Skeletal muscle tissue (tissue), 4 donors: ENCODE data around the gene SNX20. TPM values are rescaled to one million over a fixed set of nuclear protein-coding genes. Genes with fewer than 3 reads are reported as not detected.

ENCODE experiments used
- H3K27ac ChIP-seq: one replicate; pipeline ENCODE4 v1.7.0; 2013; ENCODE audit warnings: mild to moderate bottlenecking, low read depth, low read length, inconsistent platforms
- H3K27me3 ChIP-seq, 3 donors: one replicate each; pipeline ENCODE4 v1.7.0; 2013; ENCODE audit warnings: low read length in 3 of 3; ENCODE audit not compliant: control insufficient read depth in 3 of 3, insufficient read depth in 3 of 3
- H3K36me3 ChIP-seq, 3 donors: one replicate each; pipeline ENCODE4 v1.7.0; 2013; ENCODE audit warnings: low read length in 3 of 3; ENCODE audit not compliant: control insufficient read depth in 3 of 3, insufficient read depth in 3 of 3
- H3K4me1 ChIP-seq, 3 donors: one replicate each; pipeline ENCODE4 v1.7.0; 2013; ENCODE audit warnings: low read length in 3 of 3, mild to moderate bottlenecking in 3 of 3; ENCODE audit not compliant: control insufficient read depth in 3 of 3, insufficient read depth in 3 of 3
- H3K4me3 ChIP-seq, 3 donors: one replicate each; pipeline ENCODE4 v1.7.0; 2013; ENCODE audit warnings: low read length in 3 of 3
- H3K9ac ChIP-seq, 3 donors: one replicate each; pipeline ENCODE4 v1.7.0; 2013; ENCODE audit warnings: low read length in 3 of 3, mild to moderate bottlenecking in 3 of 3, moderate library complexity in 2 of 3, low read depth in 1 of 3
- H3K9me3 ChIP-seq, 3 donors: one replicate each; pipeline ENCODE4 v1.7.0; 2013; ENCODE audit warnings: low read length in 3 of 3; ENCODE audit not compliant: control insufficient read depth in 3 of 3
- total RNA-seq: library from RNA; depleted of rRNA; stranded (reverse); fragments of >200 nt; gene quantifications from one replicate; pipeline ENCODE4 v1.2.3, GENCODE V29; 2014
- donor health status: Osteomylitis.

The SNX20 gene
- total RNA-seq, 1 donor from 2014 or later, result 1.0 TPM

DNA sequence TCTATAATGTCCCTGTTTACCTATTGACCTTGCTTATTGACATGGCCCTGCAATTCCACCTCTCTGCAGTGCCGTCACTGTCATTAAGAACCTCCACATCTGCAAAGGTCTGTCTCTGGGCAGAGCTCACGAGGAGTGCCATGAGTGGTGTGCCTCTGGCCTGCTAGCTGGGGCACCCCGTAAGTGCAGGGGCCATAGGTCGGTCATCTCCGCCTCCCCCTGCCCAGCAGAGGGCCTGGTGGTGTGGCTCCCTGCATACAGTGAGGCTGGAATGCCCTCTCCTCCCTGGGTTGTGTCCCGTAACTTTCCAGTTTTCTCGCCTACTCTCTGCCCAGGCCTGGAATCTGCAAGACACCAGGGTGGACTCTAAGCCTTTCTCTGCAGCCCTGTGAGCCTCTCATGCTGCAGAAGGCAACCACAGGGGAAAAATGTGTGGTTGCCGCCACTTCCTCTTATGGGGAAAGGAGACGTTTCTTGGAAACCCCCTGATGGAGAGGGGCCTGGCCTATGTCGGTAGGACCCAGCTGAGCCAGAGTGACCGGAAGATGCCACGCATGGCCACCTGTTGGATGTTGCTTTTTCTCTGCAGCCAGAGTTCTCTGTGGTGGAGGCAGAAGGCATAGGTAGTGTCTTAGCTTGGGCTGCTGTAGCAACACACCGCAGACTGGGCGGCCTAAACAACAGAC is 2.7 kb upstream of the SNX20 start:
- Histone ChIP-seq H3K27ac (no peak overlapping the region), H3K4me1 (peaks cover 0 to 23% (median 2%) of the 10 kb centered on the region in 3 donors)

GRCh38 chr16:50680556-50680893 is 587 bp downstream of the SNX20 start:
- peak overlapping the region in 1 of 3 donors; percentile 43 for H3K4me3 ChIP-seq
- H3K36me3 ChIP-seq, result no peaks in the 10 kb centered on the region
- no peak overlapping the region for H3K9ac ChIP-seq
- H3K9me3 ChIP-seq, result no peaks in the 10 kb centered on the region
- no peak overlapping the region for H3K27ac ChIP-seq
- H3K4me1 ChIP-seq, result peaks cover 0 to 17% (median 2%) of the 10 kb centered on the region in 3 donors
- H3K27me3 ChIP-seq, result peaks cover 0 to 3% (median 0%) of the 10 kb centered on the region in 3 donors

More for the DNA sequence above, 2.7 kb upstream of the SNX20 start:
- Histone ChIP-seq H3K27me3 (peaks cover 0 to 3% (median 0%) of the 10 kb centered on the region in 3 donors), H3K9me3 (no peaks in the 10 kb centered on the region), H3K9ac (no peak overlapping the region), H3K4me3 (no peak overlapping the region), H3K36me3 (no peaks in the 10 kb centered on the region)

DNA sequence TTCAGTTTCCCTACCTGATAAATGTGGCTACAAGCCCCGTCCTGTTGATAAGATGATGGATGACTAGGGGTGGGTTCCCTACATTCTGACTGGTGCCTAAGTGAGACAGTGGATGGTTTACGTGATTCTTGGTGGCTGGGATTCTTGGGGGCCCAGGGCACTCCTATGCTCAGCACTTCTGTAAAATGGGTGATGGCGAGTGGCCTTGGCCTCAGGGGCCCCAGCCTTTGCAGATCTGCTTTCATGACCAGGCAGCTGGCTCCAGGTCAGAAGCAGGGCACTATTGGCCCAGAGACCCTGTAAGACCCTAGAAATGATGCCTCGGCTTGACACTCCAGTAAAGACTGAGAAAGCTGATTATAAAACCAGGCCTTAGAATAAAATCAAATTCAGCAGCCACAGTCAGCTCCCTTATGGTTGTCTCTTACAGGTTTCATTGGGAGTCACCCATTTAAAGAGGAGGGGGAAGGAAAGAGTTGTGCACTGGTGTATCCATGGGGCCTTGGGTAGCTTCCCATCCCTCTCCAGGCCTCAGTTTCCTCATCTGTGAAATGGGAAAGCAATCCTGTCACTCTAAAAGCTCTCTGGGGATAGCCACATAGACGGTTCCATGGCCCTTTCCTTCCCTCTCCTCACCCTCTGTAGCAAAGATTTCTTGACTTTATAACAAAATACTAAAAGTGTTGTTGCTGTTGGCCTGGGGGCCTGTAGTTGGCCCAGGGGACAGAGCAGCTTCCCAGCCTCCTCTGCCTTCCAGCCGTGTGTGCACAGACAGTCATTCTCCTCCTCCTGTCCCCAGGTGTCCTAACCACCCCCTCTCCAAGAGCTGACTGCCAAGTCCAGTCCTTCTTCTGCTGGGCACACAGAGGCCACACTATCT is 1.2 kb downstream of the SNX20 start:
- Histone ChIP-seq H3K9me3 (no peaks in the 10 kb centered on the region), H3K27me3 (peaks cover 0 to 3% (median under 1%) of the 10 kb centered on the region in 3 donors), H3K27ac (no peak overlapping the region), H3K36me3 (no peaks in the 10 kb centered on the region), H3K9ac (no peak overlapping the region), H3K4me3 (peak overlapping the region in 1 of 3 donors; percentile 43), H3K4me1 (peaks cover 0 to 11% (median 2%) of the 10 kb centered on the region in 3 donors)

DNA sequence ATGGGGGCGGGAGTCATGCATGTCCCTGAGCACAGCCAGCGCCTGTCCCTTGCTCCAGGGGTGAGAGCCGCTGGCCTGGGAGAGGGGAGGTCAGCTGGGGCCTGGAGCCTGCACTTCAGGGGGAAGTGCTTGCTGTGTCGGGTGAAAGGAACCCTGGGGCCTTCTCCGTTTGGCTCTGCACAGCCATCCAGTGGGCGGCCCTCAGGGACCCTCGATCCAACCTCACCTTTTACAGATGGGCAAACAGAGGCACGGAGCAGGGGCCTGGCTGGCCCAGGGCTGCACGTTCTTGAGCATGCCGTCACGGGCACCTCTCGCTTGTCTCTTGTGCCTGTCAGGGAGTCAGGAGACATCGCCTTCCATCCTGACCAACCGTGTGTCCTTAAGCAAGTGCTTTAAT is 1.8 kb downstream of the SNX20 start:
- no peak overlapping the region for H3K4me3 ChIP-seq
- no peaks in the 10 kb centered on the region for H3K36me3 ChIP-seq
- H3K27ac ChIP-seq, result no peak overlapping the region
- no peaks in the 10 kb centered on the region for H3K9me3 ChIP-seq
- H3K4me1 ChIP-seq, result peaks cover 0 to 5% (median 2%) of the 10 kb centered on the region in 3 donors
- H3K9ac ChIP-seq, result no peak overlapping the region
- peaks cover 0 to 6% (median 3%) of the 10 kb centered on the region in 3 donors for H3K27me3 ChIP-seq

GRCh38 chr16:50678531-50678930 is 2.6 kb downstream of the SNX20 start:
- H3K4me1 ChIP-seq, result peaks cover 0 to 2% (median 2%) of the 10 kb centered on the region in 3 donors
- no peaks in the 10 kb centered on the region for H3K9me3 ChIP-seq
- H3K27me3 ChIP-seq, result peaks cover 0 to 9% (median 4%) of the 10 kb centered on the region in 3 donors
- H3K9ac ChIP-seq, result no peak overlapping the region
- H3K36me3 ChIP-seq, result no peaks in the 10 kb centered on the region
- no peak overlapping the region for H3K27ac ChIP-seq
- H3K4me3 ChIP-seq, result no peak overlapping the region

- Histone ChIP-seq H3K27ac (no peak overlapping the region), H3K36me3 (no peaks in the 10 kb centered on the region), H3K9ac (peak overlapping the region in 1 of 3 donors; percentile 16), H3K27me3 (peaks cover 0 to 10% (median 6%) of the 10 kb centered on the region in 3 donors), H3K4me3 (no peak overlapping the region), H3K9me3 (no peaks in the 10 kb centered on the region), H3K4me1 (peaks cover 0 to 2% (median 0%) of the 10 kb centered on the region in 3 donors)
Observed at GRCh38 chr16:50677351-50677750, 3.8 kb downstream of the SNX20 start.

- no peak overlapping the region for H3K4me3 ChIP-seq
- H3K27me3 ChIP-seq, result peaks cover 0 to 10% (median 6%) of the 10 kb centered on the region in 3 donors
- H3K4me1 ChIP-seq, result peaks cover 0 to 2% (median 0%) of the 10 kb centered on the region in 3 donors
- peak overlapping the region in 1 of 3 donors; percentile 16 for H3K9ac ChIP-seq
- H3K27ac ChIP-seq, result no peak overlapping the region
- no peaks in the 10 kb centered on the region for H3K36me3 ChIP-seq
- H3K9me3 ChIP-seq, result peaks cover 1 to 3% (median 3%) of the 10 kb centered on the region in 3 donors
Observed at GRCh38 chr16:50676684-50677225, 4.4 kb downstream of the SNX20 start.

DNA sequence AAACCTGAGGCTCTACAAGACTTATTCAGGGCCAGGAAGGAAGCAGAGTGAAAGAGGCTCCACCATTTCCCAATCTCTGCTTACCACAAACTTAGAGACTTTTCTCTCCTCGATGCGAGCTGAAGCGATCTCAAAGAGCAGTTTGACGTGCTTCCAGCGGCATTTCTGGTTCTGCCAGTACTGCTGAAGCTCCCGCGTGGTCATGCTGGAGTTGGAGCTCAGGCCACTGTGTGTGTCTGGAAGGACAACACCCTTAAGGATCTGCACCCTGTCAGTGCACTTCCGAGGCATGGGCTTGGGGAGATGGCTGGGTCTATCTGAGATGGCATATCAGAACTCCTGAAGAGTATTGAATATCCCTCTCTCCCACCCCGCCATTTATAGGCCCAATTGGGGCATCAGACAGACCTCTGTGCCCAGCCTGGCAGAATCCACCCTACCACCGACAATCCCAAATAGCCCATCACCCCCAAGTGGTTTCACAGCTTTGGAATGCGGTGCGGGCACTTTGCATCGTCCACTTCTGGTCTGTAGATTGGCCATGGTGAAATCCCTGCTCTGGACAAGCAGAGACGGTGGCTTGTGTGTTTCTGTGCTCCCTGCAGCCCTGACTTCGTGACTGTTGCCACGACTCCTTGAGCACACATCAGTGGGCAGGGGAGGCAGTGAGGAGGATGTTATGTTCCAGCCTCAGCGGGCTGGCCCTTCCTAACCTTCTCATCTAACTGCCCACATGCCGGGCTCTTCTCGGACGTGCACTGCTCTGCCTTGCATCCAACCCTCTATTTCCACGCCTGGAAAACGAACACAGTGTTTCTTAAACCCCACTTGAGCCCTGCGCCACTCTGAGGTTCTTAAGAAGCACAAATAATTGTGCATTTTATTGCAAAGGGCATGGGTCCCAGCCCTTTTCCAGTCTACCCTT is 5.2 kb downstream of the SNX20 start:
- Histone ChIP-seq H3K4me3 (no peak overlapping the region), H3K9ac (no peak overlapping the region), H3K36me3 (no peaks in the 10 kb centered on the region), H3K27ac (no peak overlapping the region), H3K27me3 (peaks cover 0 to 10% (median 3%) of the 10 kb centered on the region in 3 donors), H3K9me3 (peaks cover 3 to 5% (median 4%) of the 10 kb centered on the region in 3 donors), H3K4me1 (peaks cover 0 to 2% (median 0%) of the 10 kb centered on the region in 3 donors)

DNA sequence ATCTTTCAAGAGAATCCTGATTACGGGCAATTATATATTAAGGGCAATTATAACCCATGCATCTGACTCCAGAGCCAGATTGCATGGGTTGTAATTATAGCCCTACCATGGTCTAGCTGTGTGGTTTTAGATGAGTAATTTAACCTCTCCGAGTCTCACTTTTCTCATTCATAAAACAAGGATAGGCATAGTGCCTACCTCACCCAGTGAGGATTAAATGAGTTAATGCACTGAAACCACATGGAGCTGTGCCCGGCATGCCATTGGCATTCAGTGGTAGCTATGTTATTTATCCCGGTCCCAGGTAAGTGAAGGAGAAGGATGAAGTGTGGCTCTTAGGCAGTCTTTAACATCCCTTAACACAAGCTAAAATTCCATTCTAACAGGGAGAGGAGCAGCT is 6.3 kb downstream of the SNX20 start:
- no peak overlapping the region for H3K27ac ChIP-seq
- H3K27me3 ChIP-seq, result peaks cover 0 to 10% (median 3%) of the 10 kb centered on the region in 3 donors
- no peak overlapping the region for H3K4me3 ChIP-seq
- peaks cover 3 to 5% (median 4%) of the 10 kb centered on the region in 3 donors for H3K9me3 ChIP-seq
- no peak overlapping the region for H3K9ac ChIP-seq
- no peaks in the 10 kb centered on the region for H3K36me3 ChIP-seq
- peaks cover 0 to 2% (median under 1%) of the 10 kb centered on the region in 3 donors for H3K4me1 ChIP-seq
